K562 (cell line): ENCODE results near the gene MPC2.

Experiments
- CHD2 ChIP-seq: IDR thresholded peaks from 2 replicates; pipeline ENCODE4 v1.6.1; 2011; ENCODE audit warnings: low read depth, low read length
- CTCF ChIP-seq, 3 experiments: IDR thresholded peaks in 2 of 3; conservative IDR thresholded peaks in 1 of 3; 2 replicates each; pipeline ENCODE4 v1.5.1; 2011 to 2012; ENCODE audit warnings: low read length in 3 of 3, mild to moderate bottlenecking in 3 of 3, control low read depth in 2 of 3, improper control_type of control experiment in 1 of 3, inconsistent platforms in 1 of 3, low read depth in 1 of 3, mixed read lengths in 1 of 3, moderate library complexity in 1 of 3; ENCODE audit not compliant: insufficient read depth in 2 of 3
- ELF4 ChIP-seq: fragments of 450-650 bp; formaldehyde crosslinking; IDR thresholded peaks from 2 replicates; pipeline ENCODE4 v1.4.0; 2022; ENCODE audit warnings: missing genetic modification characterization
- FOXJ3 ChIP-seq: sonication (generic); formaldehyde crosslinking; IDR thresholded peaks from 2 replicates; pipeline ENCODE4 v1.4.0; 2020; ENCODE audit warnings: mild to moderate bottlenecking, missing genetic modification reagents
- FOXK1 ChIP-seq: sonication (generic); formaldehyde crosslinking; IDR thresholded peaks from 2 replicates; pipeline ENCODE4 v1.8.0; 2022; ENCODE audit warnings: missing genetic modification reagents, mild to moderate bottlenecking, borderline replicate concordance
- NR4A1 ChIP-seq, 2 experiments: fragments of 250-450 bp in 1 of 2; fragments of 450-650 bp in 1 of 2; sonication (Bioruptor Pico) in 1 of 2; IDR thresholded peaks; 2 replicates each; pipeline versions ENCODE4 v1.4.0 to v1.6.1; 2016 to 2020; ENCODE audit warnings: mild to moderate bottlenecking in 2 of 2, missing compliant biosample characterization in 1 of 2, missing genetic modification characterization in 1 of 2, moderate library complexity in 1 of 2
- POLR2A ChIP-seq: fragments of 450-650 bp; conservative IDR thresholded peaks from 2 replicates; pipeline ENCODE4 v1.6.1; 2016
- POLR2AphosphoS5 ChIP-seq: IDR thresholded peaks from 2 replicates; pipeline ENCODE4 v1.6.1; 2011; ENCODE audit warnings: mild to moderate bottlenecking, low read depth, low read length, moderate library complexity; ENCODE audit not compliant: control insufficient read depth, insufficient read depth
- ZBTB8A ChIP-seq: fragments of 450-650 bp; IDR thresholded peaks from 2 replicates; pipeline ENCODE4 v1.6.1; 2018; ENCODE audit warnings: mild to moderate bottlenecking, moderate library complexity; ENCODE audit not compliant: partially characterized antibody
- ZNF121 ChIP-seq: sonication (generic); formaldehyde crosslinking; conservative IDR thresholded peaks from 2 replicates; pipeline ENCODE4 v1.8.0; 2022; ENCODE audit warnings: missing genetic modification reagents
- ZNF408 ChIP-seq: fragments of 250-450 bp; sonication (Bioruptor Pico); IDR thresholded peaks from 2 replicates; pipeline ENCODE4 v1.4.0; 2020; ENCODE audit warnings: low read depth, mild to moderate bottlenecking, moderate library complexity
- TF ChIP-seq, protein P1 (sequence below): IDR thresholded peaks from 2 replicates; pipeline ENCODE4 v1.6.1; 2016; ENCODE audit warnings: missing genetic modification characterization, missing compliant biosample characterization
- TF ChIP-seq, protein P2 (sequence below): fragments of 250-450 bp; sonication (Bioruptor Pico); IDR thresholded peaks from 2 replicates; pipeline ENCODE4 v1.8.0; 2022; ENCODE audit warnings: moderate library complexity, mild to moderate bottlenecking, inconsistent platforms

GRCh38 chr1:167904652-167905130 lies 32.2 kb downstream of the MPC2 start:
- no peak; a peak in 1 of 6 replicates for TF ChIP-seq CTCF (IDR thresholded peaks at IDR 0.05 in 2 of 3, conservative IDR thresholded peaks at IDR 0.05 in 1 of 3; ENCODE audit: insufficient read depth in 2 of 3, low read depth in 1 of 3, low read length in 3 of 3)
- TF ChIP-seq FOXJ3 (CRISPR knock-in tag) = no peak
- no peak for TF ChIP-seq POLR2A
- TF ChIP-seq, protein P1, sequence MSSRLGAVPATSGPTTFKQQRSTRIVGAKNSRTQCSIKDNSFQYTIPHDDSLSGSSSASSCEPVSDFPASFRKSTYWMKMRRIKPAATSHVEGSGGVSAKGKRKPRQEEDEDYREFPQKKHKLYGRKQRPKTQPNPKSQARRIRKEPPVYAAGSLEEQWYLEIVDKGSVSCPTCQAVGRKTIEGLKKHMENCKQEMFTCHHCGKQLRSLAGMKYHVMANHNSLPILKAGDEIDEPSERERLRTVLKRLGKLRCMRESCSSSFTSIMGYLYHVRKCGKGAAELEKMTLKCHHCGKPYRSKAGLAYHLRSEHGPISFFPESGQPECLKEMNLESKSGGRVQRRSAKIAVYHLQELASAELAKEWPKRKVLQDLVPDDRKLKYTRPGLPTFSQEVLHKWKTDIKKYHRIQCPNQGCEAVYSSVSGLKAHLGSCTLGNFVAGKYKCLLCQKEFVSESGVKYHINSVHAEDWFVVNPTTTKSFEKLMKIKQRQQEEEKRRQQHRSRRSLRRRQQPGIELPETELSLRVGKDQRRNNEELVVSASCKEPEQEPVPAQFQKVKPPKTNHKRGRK (tag) = no peak
- TF ChIP-seq NR4A1 (CRISPR knock-in tag; IDR thresholded peaks at IDR 0.05) = no peak
- TF ChIP-seq NR4A1 (tag; IDR thresholded peaks at IDR 0.05) = no peak
- TF ChIP-seq ZNF408 (CRISPR knock-in tag) = no peak
- no peak for TF ChIP-seq FOXK1 (CRISPR knock-in tag)
- TF ChIP-seq CHD2 = no peak
- no peak for TF ChIP-seq ZNF121 (CRISPR knock-in tag)
- TF ChIP-seq, protein P2, sequence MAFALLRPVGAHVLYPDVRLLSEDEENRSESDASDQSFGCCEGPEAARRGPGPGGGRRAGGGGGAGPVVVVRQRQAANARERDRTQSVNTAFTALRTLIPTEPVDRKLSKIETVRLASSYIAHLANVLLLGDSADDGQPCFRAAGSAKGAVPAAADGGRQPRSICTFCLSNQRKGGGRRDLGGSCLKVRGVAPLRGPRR (CRISPR knock-in tag) = no peak
- no peak for TF ChIP-seq POLR2AphosphoS5
- no peak for TF ChIP-seq ZBTB8A
- no peak for TF ChIP-seq ELF4 (CRISPR knock-in tag)
